Spleen (tissue), 7 donors: Measurements from ENCODE around the gene ARHGEF37.

Experiments used
- POLR2AphosphoS5 ChIP-seq, 3 donors: sonication (generic); formaldehyde crosslinking; IDR thresholded peaks; one replicate each; pipeline ENCODE4 v1.5.1; 2017; ENCODE audit warnings: antibody characterized with exemption in 3 of 3
- TF ChIP-seq, protein P1 (sequence below), 11 experiments: fragments of 200-600 bp in 7 of 11; fragments of 450-650 bp in 4 of 11; sonication (generic) in 4 of 11; IDR thresholded peaks in 8 of 11; conservative IDR thresholded peaks in 3 of 11; 1 replicate in 7 of 11; 2 replicates in 4 of 11; pipeline versions ENCODE4 v1.4.0 to v1.8.0; 2016 to 2021; ENCODE audit warnings: antibody characterized with exemption in 11 of 11, inconsistent platforms in 4 of 11, mild to moderate bottlenecking in 1 of 11
- donor health status: DM: no; HTN: no; CAD: no; lungs with moderate emphysema.
- donor health status: DM: no; HTN: no; CAD: no.
- donor health status: DM: no; HTN: no; CAD: no.

- TF ChIP-seq, protein P1, sequence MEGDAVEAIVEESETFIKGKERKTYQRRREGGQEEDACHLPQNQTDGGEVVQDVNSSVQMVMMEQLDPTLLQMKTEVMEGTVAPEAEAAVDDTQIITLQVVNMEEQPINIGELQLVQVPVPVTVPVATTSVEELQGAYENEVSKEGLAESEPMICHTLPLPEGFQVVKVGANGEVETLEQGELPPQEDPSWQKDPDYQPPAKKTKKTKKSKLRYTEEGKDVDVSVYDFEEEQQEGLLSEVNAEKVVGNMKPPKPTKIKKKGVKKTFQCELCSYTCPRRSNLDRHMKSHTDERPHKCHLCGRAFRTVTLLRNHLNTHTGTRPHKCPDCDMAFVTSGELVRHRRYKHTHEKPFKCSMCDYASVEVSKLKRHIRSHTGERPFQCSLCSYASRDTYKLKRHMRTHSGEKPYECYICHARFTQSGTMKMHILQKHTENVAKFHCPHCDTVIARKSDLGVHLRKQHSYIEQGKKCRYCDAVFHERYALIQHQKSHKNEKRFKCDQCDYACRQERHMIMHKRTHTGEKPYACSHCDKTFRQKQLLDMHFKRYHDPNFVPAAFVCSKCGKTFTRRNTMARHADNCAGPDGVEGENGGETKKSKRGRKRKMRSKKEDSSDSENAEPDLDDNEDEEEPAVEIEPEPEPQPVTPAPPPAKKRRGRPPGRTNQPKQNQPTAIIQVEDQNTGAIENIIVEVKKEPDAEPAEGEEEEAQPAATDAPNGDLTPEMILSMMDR (IDR thresholded peaks at IDR 0.05 in 8 of 11, conservative IDR thresholded peaks at IDR 0.05 in 3 of 11) = peak in 9 of 11 experiments; percentile 17 to 68 (median 53)
- no peak for TF ChIP-seq POLR2AphosphoS5 (IDR thresholded peaks at IDR 0.05)
Measured at GRCh38 chr5:149656576-149657182, 75.4 kb downstream of the ARHGEF37 start.
